ENCODE results near the gene ITGA11.

ITGA11 gene

DNA sequence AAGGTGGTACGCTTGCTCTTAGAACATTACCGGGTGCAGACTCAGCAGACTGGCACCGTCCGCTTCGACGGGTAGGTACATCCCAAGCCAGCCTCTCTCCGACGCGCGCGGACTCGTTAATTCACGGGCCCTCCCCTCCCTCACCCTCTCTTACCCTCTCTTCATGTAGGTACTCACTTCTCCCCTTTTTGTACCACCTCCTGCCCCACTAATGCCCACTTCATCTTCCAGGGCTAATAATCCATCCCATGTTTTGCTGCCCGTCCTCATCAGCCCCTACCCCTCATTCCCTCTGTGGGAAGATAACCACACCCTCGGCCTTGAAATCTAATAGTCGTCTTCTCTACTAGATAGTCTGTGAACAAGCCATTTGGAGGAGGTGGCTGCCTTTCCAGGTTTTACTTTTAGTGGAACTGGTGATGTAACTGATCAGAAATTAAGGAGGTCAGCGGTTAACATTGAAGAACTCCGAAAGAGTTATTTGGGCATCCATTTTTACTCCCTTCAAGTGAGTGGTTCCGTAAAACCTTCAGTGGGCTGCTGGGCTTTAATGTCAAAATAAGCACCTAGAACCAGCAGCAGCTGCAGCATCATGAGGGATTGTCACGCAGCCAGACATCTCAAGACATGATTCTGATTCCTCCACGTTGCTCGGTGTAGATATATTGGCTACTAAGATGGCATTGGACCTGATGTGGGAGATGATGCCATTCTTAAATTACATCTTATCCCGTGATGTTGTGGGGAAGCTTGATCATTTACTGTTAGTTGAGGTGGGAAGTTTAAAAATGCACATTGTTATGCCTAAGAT lies 153.2 kb downstream of the ITGA11 start:
- TF ChIP-seq, protein P1, sequence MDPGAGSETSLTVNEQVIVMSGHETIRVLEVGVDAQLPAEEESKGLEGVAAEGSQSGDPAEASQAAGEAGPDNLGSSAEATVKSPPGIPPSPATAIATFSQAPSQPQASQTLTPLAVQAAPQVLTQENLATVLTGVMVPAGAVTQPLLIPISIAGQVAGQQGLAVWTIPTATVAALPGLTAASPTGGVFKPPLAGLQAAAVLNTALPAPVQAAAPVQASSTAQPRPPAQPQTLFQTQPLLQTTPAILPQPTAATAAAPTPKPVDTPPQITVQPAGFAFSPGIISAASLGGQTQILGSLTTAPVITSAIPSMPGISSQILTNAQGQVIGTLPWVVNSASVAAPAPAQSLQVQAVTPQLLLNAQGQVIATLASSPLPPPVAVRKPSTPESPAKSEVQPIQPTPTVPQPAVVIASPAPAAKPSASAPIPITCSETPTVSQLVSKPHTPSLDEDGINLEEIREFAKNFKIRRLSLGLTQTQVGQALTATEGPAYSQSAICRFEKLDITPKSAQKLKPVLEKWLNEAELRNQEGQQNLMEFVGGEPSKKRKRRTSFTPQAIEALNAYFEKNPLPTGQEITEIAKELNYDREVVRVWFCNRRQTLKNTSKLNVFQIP (CRISPR knock-in tag; IDR thresholded peaks at IDR 0.05; ENCODE audit: borderline replicate concordance, low read depth) = no peak
- no peak for TF ChIP-seq ZNF565 (CRISPR knock-in tag; conservative IDR thresholded peaks at IDR 0.05; ENCODE audit: low read depth)
- ATAC-seq = peak; percentile 12

DNA sequence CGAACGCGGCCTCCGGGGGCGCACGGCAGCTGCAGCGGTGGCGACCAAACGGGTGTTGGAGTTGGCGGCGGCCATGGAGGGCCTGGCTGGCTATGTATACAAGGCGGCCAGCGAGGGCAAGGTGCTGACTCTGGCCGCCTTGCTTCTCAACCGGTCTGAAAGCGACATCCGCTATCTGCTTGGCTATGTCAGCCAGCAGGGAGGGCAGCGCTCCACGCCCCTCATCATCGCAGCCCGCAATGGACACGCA lies 153.7 kb downstream of the ITGA11 start:
- no peak for ATAC-seq
- TF ChIP-seq ZC3H10 (CRISPR knock-in tag; IDR thresholded peaks at IDR 0.05) (no peak), GLIS3 (CRISPR knock-in tag; IDR thresholded peaks at IDR 0.05) (no peak), OSR1 (CRISPR knock-in tag; IDR thresholded peaks at IDR 0.05) (no peak), ZNF565 (CRISPR knock-in tag; conservative IDR thresholded peaks at IDR 0.05; ENCODE audit: low read depth) (no peak), TOX (CRISPR knock-in tag; IDR thresholded peaks at IDR 0.05; ENCODE audit: borderline replicate concordance) (no peak)
- TF ChIP-seq, protein P2, sequence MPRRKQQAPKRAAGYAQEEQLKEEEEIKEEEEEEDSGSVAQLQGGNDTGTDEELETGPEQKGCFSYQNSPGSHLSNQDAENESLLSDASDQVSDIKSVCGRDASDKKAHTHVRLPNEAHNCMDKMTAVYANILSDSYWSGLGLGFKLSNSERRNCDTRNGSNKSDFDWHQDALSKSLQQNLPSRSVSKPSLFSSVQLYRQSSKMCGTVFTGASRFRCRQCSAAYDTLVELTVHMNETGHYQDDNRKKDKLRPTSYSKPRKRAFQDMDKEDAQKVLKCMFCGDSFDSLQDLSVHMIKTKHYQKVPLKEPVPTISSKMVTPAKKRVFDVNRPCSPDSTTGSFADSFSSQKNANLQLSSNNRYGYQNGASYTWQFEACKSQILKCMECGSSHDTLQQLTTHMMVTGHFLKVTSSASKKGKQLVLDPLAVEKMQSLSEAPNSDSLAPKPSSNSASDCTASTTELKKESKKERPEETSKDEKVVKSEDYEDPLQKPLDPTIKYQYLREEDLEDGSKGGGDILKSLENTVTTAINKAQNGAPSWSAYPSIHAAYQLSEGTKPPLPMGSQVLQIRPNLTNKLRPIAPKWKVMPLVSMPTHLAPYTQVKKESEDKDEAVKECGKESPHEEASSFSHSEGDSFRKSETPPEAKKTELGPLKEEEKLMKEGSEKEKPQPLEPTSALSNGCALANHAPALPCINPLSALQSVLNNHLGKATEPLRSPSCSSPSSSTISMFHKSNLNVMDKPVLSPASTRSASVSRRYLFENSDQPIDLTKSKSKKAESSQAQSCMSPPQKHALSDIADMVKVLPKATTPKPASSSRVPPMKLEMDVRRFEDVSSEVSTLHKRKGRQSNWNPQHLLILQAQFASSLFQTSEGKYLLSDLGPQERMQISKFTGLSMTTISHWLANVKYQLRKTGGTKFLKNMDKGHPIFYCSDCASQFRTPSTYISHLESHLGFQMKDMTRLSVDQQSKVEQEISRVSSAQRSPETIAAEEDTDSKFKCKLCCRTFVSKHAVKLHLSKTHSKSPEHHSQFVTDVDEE (CRISPR knock-in tag; IDR thresholded peaks at IDR 0.05) = no peak
- TF ChIP-seq, protein P3, sequence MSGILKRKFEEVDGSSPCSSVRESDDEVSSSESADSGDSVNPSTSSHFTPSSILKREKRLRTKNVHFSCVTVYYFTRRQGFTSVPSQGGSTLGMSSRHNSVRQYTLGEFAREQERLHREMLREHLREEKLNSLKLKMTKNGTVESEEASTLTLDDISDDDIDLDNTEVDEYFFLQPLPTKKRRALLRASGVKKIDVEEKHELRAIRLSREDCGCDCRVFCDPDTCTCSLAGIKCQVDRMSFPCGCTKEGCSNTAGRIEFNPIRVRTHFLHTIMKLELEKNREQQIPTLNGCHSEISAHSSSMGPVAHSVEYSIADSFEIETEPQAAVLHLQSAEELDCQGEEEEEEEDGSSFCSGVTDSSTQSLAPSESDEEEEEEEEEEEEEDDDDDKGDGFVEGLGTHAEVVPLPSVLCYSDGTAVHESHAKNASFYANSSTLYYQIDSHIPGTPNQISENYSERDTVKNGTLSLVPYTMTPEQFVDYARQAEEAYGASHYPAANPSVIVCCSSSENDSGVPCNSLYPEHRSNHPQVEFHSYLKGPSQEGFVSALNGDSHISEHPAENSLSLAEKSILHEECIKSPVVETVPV (CRISPR knock-in tag; IDR thresholded peaks at IDR 0.05) = no peak

DNA sequence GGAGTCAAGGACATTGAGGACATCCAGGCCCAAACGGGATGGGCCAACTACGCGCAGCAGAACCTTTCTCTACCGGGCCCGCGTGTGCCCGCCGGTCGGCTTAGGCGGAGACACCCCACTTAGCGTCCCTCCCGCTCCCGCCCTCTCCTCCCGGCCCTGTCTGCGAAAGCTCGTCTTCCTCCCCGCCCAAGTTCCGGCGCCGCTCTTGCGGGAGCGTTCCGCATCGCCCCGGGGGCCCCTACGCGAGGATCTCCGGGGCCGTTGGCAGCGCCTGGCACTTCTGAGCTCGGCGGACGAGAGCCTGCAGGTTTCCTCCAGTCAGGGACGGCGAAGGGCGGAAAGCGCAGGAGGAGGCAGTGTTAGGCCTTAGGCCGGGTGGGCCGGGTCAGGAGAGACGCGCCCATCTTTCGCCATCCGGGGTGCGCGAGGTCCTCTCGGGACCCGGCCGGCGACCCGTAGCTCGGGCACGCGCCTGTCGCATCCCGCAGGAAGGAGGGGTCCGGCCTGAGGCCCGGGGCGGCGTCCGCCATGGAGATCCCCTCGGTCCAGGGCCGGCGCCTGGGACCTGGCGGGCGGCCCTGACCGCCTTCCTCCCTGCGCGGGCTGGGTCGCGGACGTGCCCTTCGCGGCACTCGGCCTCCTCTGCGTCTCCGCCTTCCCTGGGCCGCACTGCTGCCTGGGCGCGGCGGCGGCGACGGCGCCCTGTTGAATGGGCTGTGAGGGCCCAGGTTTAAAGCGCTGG lies 154.2 kb downstream of the ITGA11 start, which contains the start of gene FEM1B:
Gene FEM1B, plus strand, starts transcription at position 143 of the 742 bp plus-strand sequence. CDS start 673 bp downstream, outside the sequence.
- TF ChIP-seq BACH2 (CRISPR knock-in tag; IDR thresholded peaks at IDR 0.05; ENCODE audit: borderline replicate concordance) (no peak), ZFP3 (CRISPR knock-in tag; IDR thresholded peaks at IDR 0.05) (peak; percentile 28), ESRRG (CRISPR knock-in tag; IDR thresholded peaks at IDR 0.05) (peak; percentile 81; the same call in 1 of the 2 replicates), GLIS3 (CRISPR knock-in tag; IDR thresholded peaks at IDR 0.05) (0 out of 2 replicates have a peak, but pooled peaks have one; percentile 27), RARB (CRISPR knock-in tag; IDR thresholded peaks at IDR 0.05) (no peak)
- TF ChIP-seq, protein P2 (CRISPR knock-in tag; IDR thresholded peaks at IDR 0.05) = peak; percentile 41
- TF ChIP-seq, protein P1 (CRISPR knock-in tag; IDR thresholded peaks at IDR 0.05; ENCODE audit: borderline replicate concordance, low read depth) = 0 out of 2 replicates have a peak, but pooled peaks have one; percentile 51
- peak; percentile 84 for ATAC-seq

DNA sequence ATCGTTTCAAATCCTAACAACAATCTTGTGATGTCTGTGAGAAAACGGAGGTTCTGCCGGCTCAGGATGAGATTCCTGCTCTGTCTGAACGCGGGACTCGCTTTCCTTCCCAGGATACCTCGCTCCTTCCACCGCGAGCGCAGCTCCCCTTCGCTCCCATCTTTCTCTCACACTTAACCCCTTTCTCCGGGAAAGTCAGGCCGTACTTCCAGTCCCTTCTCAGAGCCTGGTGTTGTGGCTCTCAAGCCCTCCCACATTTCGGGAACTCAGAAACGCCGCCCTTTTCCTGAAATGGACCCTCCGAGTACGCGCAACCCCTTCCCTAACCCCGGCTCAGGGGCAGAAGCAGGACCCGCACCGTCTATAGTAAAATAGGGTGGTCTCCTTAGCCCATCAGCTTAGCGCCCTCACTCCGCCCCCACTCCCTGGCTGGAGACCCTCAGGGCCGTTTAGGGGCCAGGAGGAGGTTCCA lies 154.8 kb downstream of the ITGA11 start:
- ATAC-seq = peak; percentile 30
- TF ChIP-seq ZNF8 (CRISPR knock-in tag; IDR thresholded peaks at IDR 0.05) (no peak), ZNF70 (CRISPR knock-in tag; IDR thresholded peaks at IDR 0.05) (no peak), ZFP30 (CRISPR knock-in tag; IDR thresholded peaks at IDR 0.05) (no peak), ZFP3 (CRISPR knock-in tag; IDR thresholded peaks at IDR 0.05) (no peak), SNAI2 (CRISPR knock-in tag; IDR thresholded peaks at IDR 0.05) (no peak)
- TF ChIP-seq, protein P4, sequence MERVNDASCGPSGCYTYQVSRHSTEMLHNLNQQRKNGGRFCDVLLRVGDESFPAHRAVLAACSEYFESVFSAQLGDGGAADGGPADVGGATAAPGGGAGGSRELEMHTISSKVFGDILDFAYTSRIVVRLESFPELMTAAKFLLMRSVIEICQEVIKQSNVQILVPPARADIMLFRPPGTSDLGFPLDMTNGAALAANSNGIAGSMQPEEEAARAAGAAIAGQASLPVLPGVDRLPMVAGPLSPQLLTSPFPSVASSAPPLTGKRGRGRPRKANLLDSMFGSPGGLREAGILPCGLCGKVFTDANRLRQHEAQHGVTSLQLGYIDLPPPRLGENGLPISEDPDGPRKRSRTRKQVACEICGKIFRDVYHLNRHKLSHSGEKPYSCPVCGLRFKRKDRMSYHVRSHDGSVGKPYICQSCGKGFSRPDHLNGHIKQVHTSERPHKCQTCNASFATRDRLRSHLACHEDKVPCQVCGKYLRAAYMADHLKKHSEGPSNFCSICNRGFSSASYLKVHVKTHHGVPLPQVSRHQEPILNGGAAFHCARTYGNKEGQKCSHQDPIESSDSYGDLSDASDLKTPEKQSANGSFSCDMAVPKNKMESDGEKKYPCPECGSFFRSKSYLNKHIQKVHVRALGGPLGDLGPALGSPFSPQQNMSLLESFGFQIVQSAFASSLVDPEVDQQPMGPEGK (CRISPR knock-in tag; IDR thresholded peaks at IDR 0.05; ENCODE audit: borderline replicate concordance) = no peak
- TF ChIP-seq, protein P2 (CRISPR knock-in tag; IDR thresholded peaks at IDR 0.05) = no peak

Data from SK-N-SH treated with all-trans-retinoic acid at 6 μM for 48 hours (cell line).